NB4 (cell line): ENCODE results near the gene P2RY11.

Experiments
- DNase-seq: peaks from one replicate; pipeline ENCODE4 v3.0.0; 2010; ENCODE audit warnings: low read depth
- H3K4me3 ChIP-seq: one replicate; pipeline ENCODE4 v1.5.1; 2011; ENCODE audit warnings: mild to moderate bottlenecking, low read depth, low read length, moderate library complexity
- CTCF ChIP-seq: IDR thresholded peaks from one replicate; pipeline ENCODE4 v1.5.1; 2012; ENCODE audit warnings: low read depth, low read length
- MAX ChIP-seq: IDR thresholded peaks from 2 replicates; pipeline ENCODE4 v1.6.1; 2011; ENCODE audit warnings: low read depth, low read length
- MYC ChIP-seq: IDR thresholded peaks from 2 replicates; pipeline ENCODE4 v1.6.1; 2011; ENCODE audit warnings: low read depth, low read length
- POLR2A ChIP-seq: IDR thresholded peaks from 2 replicates; pipeline ENCODE4 v1.6.1; 2011; ENCODE audit warnings: mild to moderate bottlenecking; ENCODE audit not compliant: insufficient read length; ENCODE audit errors: extremely low read depth

Gene P2RY11

GRCh38 chr19:10091895-10092641 lies 19.4 kb upstream of the P2RY11 start:
- DNase-seq: peak; percentile 39
- H3K4me3 ChIP-seq: no peak overlapping the region
- TF ChIP-seq CTCF (no peak), POLR2A (no peak), MYC (no peak), MAX (no peak)

- peak; percentile 13 for DNase-seq
- H3K4me3 ChIP-seq: no peak overlapping the region
- TF ChIP-seq MAX (no peak), MYC (no peak), CTCF (no peak), POLR2A (no peak)
Measured at GRCh38 chr19:10092648-10093294, 18.7 kb upstream of the P2RY11 start.

GRCh38 chr19:10093295-10094186 lies 18.0 kb upstream of the P2RY11 start:
- peak; percentile 61 for DNase-seq
- TF ChIP-seq CTCF (no peak), POLR2A (no peak), MYC (no peak), MAX (no peak)

GRCh38 chr19:10095622-10095947 lies 15.9 kb upstream of the P2RY11 start:
- DNase-seq: no peak
- TF ChIP-seq CTCF: no peak
- TF ChIP-seq MAX: no peak
- no peak for TF ChIP-seq POLR2A
- no peak; the same call in 1 of the 2 replicates for TF ChIP-seq MYC
- H3K4me3 ChIP-seq: peak overlapping the region; percentile 6

More at GRCh38 chr19:10093295-10094186, 18.0 kb upstream of the P2RY11 start:
- H3K4me3 ChIP-seq: no peak overlapping the region

GRCh38 chr19:10095948-10096614 lies 15.4 kb upstream of the P2RY11 start:
- TF ChIP-seq POLR2A (peak; percentile 100), MYC (peak; percentile 97), MAX (peak; percentile 91), CTCF (no peak)
- peak; percentile 98 for DNase-seq
- H3K4me3 ChIP-seq: peak overlapping the region; percentile 48
